Measurements from ENCODE around the gene RBBP4. TPM values are rescaled to one million over a fixed set of nuclear protein-coding genes. Genes with fewer than 3 reads are reported as not detected.

Gene RBBP4
- total and polyA plus RNA-seq, 2 of the 13 experiments (the other 11 are each of a cell fraction or from before 2014, with no cell fraction given), result 64.4 to 166 TPM

DNA sequence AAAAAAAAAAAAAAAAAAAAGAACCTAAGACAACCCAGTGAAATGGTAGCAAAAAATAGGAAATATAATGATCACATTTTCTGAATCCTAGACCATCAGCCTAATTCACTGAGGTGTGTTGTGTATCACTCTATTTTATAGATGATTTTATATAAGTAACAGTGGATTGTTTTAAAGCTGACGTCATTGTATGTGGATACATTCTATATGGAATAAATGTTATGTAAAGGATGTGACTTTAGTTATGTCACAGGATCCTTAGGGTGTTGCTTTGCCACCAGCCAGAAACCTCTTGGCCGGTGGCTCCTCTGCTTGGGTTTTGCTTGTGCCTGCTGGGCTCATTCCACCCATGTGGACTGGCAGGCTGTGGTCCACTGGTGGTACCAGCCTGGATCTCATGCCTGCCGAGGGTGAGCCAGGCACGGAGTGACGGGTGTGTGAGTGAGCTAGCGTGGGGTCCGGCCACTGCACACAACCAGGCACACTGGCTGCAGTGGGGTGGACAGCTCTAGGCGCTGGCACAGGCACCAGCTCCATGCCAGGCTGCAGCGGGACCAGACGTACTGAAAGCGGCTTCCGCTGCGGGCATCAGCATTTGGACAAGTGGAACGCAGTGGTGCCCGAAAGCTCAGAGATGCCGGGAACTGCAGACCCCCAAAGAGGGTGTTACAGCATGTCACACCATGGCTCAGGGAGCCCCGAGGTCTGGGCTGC lies 45.1 kb upstream of the RBBP4 start:
- DNase-seq (ENCODE audit: low spot score) (no peak), FAIRE-seq (no peak), ATAC-seq (no peak; the same call in 2 of the 3 replicates)
- Histone ChIP-seq H3K9me3 (ENCODE audit: low read length) (no peaks in the 10 kb centered on the region), H3K4me2 (ENCODE audit: low read depth, low read length) (no peak overlapping the region), H3K27me3 (ENCODE audit: control insufficient read depth in 1 of 2, insufficient read depth in 2 of 2, low read length in 2 of 2) (no peaks in the 10 kb centered on the region), H4K20me1 (ENCODE audit: insufficient read depth, low read length) (no peaks in the 10 kb centered on the region), H3K4me1 (ENCODE audit: insufficient read depth, low read length) (no peaks in the 10 kb centered on the region), H3K27ac (ENCODE audit: extremely low read length, insufficient read depth, low read length) (no peak overlapping the region), H3K4me3 (replicated peaks in 1 of 3; ENCODE audit: insufficient read depth in 1 of 3, low read depth in 2 of 3, low read length in 3 of 3) (no peak overlapping the region), H3K79me2 (ENCODE audit: insufficient read depth, low read length) (no peaks in the 10 kb centered on the region), H2AFZ (ENCODE audit: low read length) (no peak overlapping the region), H3K36me3 (replicated peaks in 1 of 2; ENCODE audit: control insufficient read depth in 1 of 2, insufficient read depth in 2 of 2, low read length in 2 of 2) (no peaks in the 10 kb centered on the region), H3K9ac (ENCODE audit: insufficient read depth, low read depth, low read length) (no peak overlapping the region)
- no TSS peak for BruUV-seq (replicated peaks)
- intact Hi-C loops (cut with micrococcal nuclease; ENCODE audit: unreplicated experiment), result no loop called here
- ChIA-PET CTCF (ENCODE audit: low intra/inter-chr PET ratio, low total read pairs) (no interaction called here), POLR2A (no interaction called here)
- in situ Hi-C loops (cut with HindIII; ENCODE audit: extremely low pct_ligation_motif_present, low pct_unique_long_range_greater_than_20kb), result no loop called here
- whole genome bisulfite sequencing (ENCODE audit: low lambda C conversion rate), result 94% methylated on average over 3 of the region's 17 CpGs
- TF ChIP-seq TMF1 (CRISPR knock-in tag; IDR thresholded peaks at IDR 0.05; ENCODE audit: low read depth) (no peak), ZNF143 (CRISPR knock-in tag; IDR thresholded peaks at IDR 0.05) (no peak), TRIM24 (CRISPR knock-in tag; IDR thresholded peaks at IDR 0.05) (no peak), ZNF430 (CRISPR knock-in tag; IDR thresholded peaks at IDR 0.05) (no peak), ZNF572 (CRISPR knock-in tag; IDR thresholded peaks at IDR 0.05) (no peak), RBM22 (optimal IDR thresholded peaks at IDR 0.05; ENCODE audit: low read length) (no peak), ZNF496 (CRISPR knock-in tag; IDR thresholded peaks at IDR 0.05; ENCODE audit: insufficient replicate concordance) (no peak), KLF11 (CRISPR knock-in tag; IDR thresholded peaks at IDR 0.05) (no peak)
- TF ChIP-seq, protein P1, sequence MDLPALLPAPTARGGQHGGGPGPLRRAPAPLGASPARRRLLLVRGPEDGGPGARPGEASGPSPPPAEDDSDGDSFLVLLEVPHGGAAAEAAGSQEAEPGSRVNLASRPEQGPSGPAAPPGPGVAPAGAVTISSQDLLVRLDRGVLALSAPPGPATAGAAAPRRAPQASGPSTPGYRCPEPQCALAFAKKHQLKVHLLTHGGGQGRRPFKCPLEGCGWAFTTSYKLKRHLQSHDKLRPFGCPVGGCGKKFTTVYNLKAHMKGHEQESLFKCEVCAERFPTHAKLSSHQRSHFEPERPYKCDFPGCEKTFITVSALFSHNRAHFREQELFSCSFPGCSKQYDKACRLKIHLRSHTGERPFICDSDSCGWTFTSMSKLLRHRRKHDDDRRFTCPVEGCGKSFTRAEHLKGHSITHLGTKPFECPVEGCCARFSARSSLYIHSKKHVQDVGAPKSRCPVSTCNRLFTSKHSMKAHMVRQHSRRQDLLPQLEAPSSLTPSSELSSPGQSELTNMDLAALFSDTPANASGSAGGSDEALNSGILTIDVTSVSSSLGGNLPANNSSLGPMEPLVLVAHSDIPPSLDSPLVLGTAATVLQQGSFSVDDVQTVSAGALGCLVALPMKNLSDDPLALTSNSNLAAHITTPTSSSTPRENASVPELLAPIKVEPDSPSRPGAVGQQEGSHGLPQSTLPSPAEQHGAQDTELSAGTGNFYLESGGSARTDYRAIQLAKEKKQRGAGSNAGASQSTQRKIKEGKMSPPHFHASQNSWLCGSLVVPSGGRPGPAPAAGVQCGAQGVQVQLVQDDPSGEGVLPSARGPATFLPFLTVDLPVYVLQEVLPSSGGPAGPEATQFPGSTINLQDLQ (CRISPR knock-in tag; IDR thresholded peaks at IDR 0.05), result no peak
